ENCODE measurements around the gene AATK. TPM values are rescaled to one million over a fixed set of nuclear protein-coding genes. Genes with fewer than 3 reads are reported as not detected.

AATK gene
- polyA plus RNA-seq, 1 of the 3 experiments (the other 2 are of a cell fraction): 0.51 TPM

DNA sequence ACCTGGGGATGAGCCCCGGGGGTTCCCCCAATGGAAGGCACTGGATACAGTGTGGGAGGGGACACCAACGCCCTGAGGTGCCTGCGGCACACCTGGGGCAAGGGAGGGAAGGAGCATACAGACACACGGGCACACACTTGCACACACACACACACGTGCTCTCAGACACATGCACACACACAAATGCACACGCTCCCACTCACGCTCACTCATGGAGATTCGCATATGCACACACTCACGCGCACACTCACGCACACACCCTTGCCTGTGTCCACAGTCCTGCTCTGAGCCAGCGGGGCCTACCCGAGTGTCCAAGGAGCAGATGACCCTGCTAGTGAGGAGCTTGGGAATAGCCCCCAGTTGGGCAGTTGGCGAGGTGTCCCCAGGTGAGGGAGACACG, 17.4 kb downstream of the AATK start:
- no peak for DNase-seq
- ChIA-PET POLR2A (no interaction called here), CTCF (interaction anchor here (0.6 to 1.9 kb wide), 4 partner anchors 15 to 453 kb away, joined by 3 to 11 read pairs (median 6); no protein-coding TSS in a partner anchor)
- H3K27ac ChIP-seq (ENCODE audit: low read depth in 2 of 2, low read length in 1 of 2): no peak overlapping the region
- WGBS (ENCODE audit: low lambda C conversion rate): 81% methylated on average over 15 of the region's 15 CpGs
- H3K9me2 ChIP-seq: no peaks in the 10 kb centered on the region
- H3K4me1 ChIP-seq (ENCODE audit: control insufficient read depth in 1 of 2, insufficient read depth in 2 of 2, low read depth in 1 of 2, low read length in 1 of 2): no peaks in the 10 kb centered on the region
- no peak for TF ChIP-seq MXI1 (IDR thresholded peaks at IDR 0.05; ENCODE audit: low read depth, low read length)
- no peak for TF ChIP-seq POLR2AphosphoS5 (IDR thresholded peaks at IDR 0.05; ENCODE audit: low read depth, low read length)
- TF ChIP-seq, protein P1, sequence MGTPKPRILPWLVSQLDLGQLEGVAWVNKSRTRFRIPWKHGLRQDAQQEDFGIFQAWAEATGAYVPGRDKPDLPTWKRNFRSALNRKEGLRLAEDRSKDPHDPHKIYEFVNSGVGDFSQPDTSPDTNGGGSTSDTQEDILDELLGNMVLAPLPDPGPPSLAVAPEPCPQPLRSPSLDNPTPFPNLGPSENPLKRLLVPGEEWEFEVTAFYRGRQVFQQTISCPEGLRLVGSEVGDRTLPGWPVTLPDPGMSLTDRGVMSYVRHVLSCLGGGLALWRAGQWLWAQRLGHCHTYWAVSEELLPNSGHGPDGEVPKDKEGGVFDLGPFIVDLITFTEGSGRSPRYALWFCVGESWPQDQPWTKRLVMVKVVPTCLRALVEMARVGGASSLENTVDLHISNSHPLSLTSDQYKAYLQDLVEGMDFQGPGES (IDR thresholded peaks at IDR 0.05; ENCODE audit: low read depth, low read length): no peak
- TF ChIP-seq USF1 (IDR thresholded peaks at IDR 0.05; ENCODE audit: borderline replicate concordance, low read depth): no peak
- no peak for TF ChIP-seq RFX5 (IDR thresholded peaks at IDR 0.05; ENCODE audit: low read length)
- no peak for TF ChIP-seq EP300 (IDR thresholded peaks at IDR 0.05; ENCODE audit: borderline replicate concordance in 1 of 2, low read depth in 1 of 2, low read length in 1 of 2)
- no peak for TF ChIP-seq FOXM1 (IDR thresholded peaks at IDR 0.05; ENCODE audit: low read depth)
- no peak for TF ChIP-seq JUND (IDR thresholded peaks at IDR 0.05)
- no peak for TF ChIP-seq YY1 (IDR thresholded peaks at IDR 0.05; ENCODE audit: low read depth)
- no peak for TF ChIP-seq CHD2 (IDR thresholded peaks at IDR 0.05; ENCODE audit: low read length, partially characterized antibody)
- TF ChIP-seq NRF1 (IDR thresholded peaks at IDR 0.05; ENCODE audit: low read depth, low read length): no peak
- TF ChIP-seq, protein P2, sequence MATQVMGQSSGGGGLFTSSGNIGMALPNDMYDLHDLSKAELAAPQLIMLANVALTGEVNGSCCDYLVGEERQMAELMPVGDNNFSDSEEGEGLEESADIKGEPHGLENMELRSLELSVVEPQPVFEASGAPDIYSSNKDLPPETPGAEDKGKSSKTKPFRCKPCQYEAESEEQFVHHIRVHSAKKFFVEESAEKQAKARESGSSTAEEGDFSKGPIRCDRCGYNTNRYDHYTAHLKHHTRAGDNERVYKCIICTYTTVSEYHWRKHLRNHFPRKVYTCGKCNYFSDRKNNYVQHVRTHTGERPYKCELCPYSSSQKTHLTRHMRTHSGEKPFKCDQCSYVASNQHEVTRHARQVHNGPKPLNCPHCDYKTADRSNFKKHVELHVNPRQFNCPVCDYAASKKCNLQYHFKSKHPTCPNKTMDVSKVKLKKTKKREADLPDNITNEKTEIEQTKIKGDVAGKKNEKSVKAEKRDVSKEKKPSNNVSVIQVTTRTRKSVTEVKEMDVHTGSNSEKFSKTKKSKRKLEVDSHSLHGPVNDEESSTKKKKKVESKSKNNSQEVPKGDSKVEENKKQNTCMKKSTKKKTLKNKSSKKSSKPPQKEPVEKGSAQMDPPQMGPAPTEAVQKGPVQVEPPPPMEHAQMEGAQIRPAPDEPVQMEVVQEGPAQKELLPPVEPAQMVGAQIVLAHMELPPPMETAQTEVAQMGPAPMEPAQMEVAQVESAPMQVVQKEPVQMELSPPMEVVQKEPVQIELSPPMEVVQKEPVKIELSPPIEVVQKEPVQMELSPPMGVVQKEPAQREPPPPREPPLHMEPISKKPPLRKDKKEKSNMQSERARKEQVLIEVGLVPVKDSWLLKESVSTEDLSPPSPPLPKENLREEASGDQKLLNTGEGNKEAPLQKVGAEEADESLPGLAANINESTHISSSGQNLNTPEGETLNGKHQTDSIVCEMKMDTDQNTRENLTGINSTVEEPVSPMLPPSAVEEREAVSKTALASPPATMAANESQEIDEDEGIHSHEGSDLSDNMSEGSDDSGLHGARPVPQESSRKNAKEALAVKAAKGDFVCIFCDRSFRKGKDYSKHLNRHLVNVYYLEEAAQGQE (IDR thresholded peaks at IDR 0.05; ENCODE audit: low read depth, low read length): no peak
- no peak for TF ChIP-seq USF2 (IDR thresholded peaks at IDR 0.05; ENCODE audit: borderline replicate concordance, low read depth, low read length)
- H3K4me3 ChIP-seq (ENCODE audit: low read depth in 2 of 2, low read length in 1 of 2): no peak overlapping the region
- H4K20me1 ChIP-seq (ENCODE audit: insufficient read depth): no peaks in the 10 kb centered on the region
- no peak overlapping the region for H2AFZ ChIP-seq (ENCODE audit: low read depth)
- no peaks in the 10 kb centered on the region for H3K36me3 ChIP-seq (replicated peaks in 1 of 2; ENCODE audit: control insufficient read depth in 1 of 2, insufficient read depth in 2 of 2, low read length in 1 of 2)
- no peak overlapping the region for H3K9ac ChIP-seq
- H3K79me2 ChIP-seq (ENCODE audit: insufficient read depth): no peaks in the 10 kb centered on the region
- no peaks in the 10 kb centered on the region for H3F3A ChIP-seq (replicated peaks; ENCODE audit: insufficient read depth)
- no peaks in the 10 kb centered on the region; the same call in 1 of the 2 replicates for H3K27me3 ChIP-seq (ENCODE audit: insufficient read depth)
- H3K9me3 ChIP-seq: no peaks in the 10 kb centered on the region
- no peak overlapping the region for H3K4me2 ChIP-seq
